GM12878 (cell line): ENCODE results near the gene CMTM4. TPM values are rescaled to one million over a fixed set of nuclear protein-coding genes. Genes with fewer than 3 reads are reported as not detected.

Experiments used
- ATAC-seq: fragments of 200-7000 bp; cut with Tn5 transposase; 3 replicates; pipeline ENCODE4 v1.9.1; 2020; ENCODE audit warnings: mild to moderate bottlenecking, moderate library complexity
- BruUV-seq: library from RNA; stranded (reverse); fragments of 400-500 nt; replicated peaks from 2 replicates; lab custom pipeline; 2021; lab: Mats Ljungman, UMichigan
- CTCF ChIA-PET: fragments of 300-600 bp; sonication (Branson Sonifier 250); formaldehyde crosslinking; extraction: SDS; loops from one replicate; lab custom pipeline; 2021; ENCODE audit warnings: inconsistent platforms; lab: Yijun Ruan, JAX
- POLR2A ChIA-PET: fragments of 350-600 bp; formaldehyde crosslinking; extraction: SDS; loops from one replicate; lab custom pipeline; 2021; ENCODE audit warnings: inconsistent platforms; lab: Charles Lee
- RAD21 ChIA-PET: fragments of 300-600 bp; sonication (Branson Sonifier 250); formaldehyde crosslinking; loops from one replicate; lab custom pipeline; 2023; ENCODE audit warnings: antibody characterized with exemption; ENCODE audit not compliant: unreplicated experiment; lab: Charles Lee
- SMC1A ChIA-PET: fragments of 300-600 bp; sonication (Branson Sonifier 250); formaldehyde crosslinking; loops from one replicate; lab custom pipeline; 2023; ENCODE audit not compliant: unreplicated experiment, uncharacterized antibody; lab: Charles Lee
- DNase-seq: peaks from one replicate; pipeline ENCODE4 v3.0.0-alpha.2; 2011; ENCODE audit warnings: low read depth, low spot score
- FAIRE-seq: peaks from 3 replicates; lab custom pipeline; 2011; peaks lifted over from hg19 to GRCh38; lab: Jason Lieb, UNC
- H2AFZ ChIP-seq: 2 replicates; pipeline ENCODE4 v1.6.0; 2011; ENCODE audit warnings: low read depth, low read length, control low read depth; ENCODE audit not compliant: control insufficient read depth
- H3K27ac ChIP-seq: 2 replicates; pipeline ENCODE4 v1.5.1; 2011; ENCODE audit warnings: control low read depth; ENCODE audit not compliant: control insufficient read depth, insufficient read depth
- H3K27me3 ChIP-seq, 2 experiments: replicated peaks in 1 of 2; 2 replicates each; pipeline versions ENCODE4 v1.6.0 to v1.6.1; 2011; ENCODE audit warnings: low read length in 1 of 2; ENCODE audit not compliant: control insufficient read depth in 2 of 2, insufficient read depth in 2 of 2
- H3K36me3 ChIP-seq, 2 experiments: 2 replicates each; pipeline ENCODE4 v1.5.1; 2011; ENCODE audit warnings: low read length in 1 of 2; ENCODE audit not compliant: control insufficient read depth in 2 of 2, insufficient read depth in 2 of 2
- H3K4me1 ChIP-seq: 2 replicates; pipeline ENCODE4 v1.6.1; 2011; ENCODE audit warnings: mild to moderate bottlenecking, low read length, moderate library complexity, mixed read lengths; ENCODE audit not compliant: control insufficient read depth, insufficient read depth
- H3K4me2 ChIP-seq: 2 replicates; pipeline ENCODE4 v1.6.0; 2011; ENCODE audit warnings: control low read depth; ENCODE audit not compliant: control insufficient read depth, insufficient read depth
- H3K4me3 ChIP-seq: fragments of 200-600 bp; sonication (generic); 2 replicates; pipeline ENCODE4 v1.5.1; 2016
- H3K79me2 ChIP-seq: 2 replicates; pipeline ENCODE4 v1.6.0; 2011; ENCODE audit warnings: low read length; ENCODE audit not compliant: control insufficient read depth, insufficient read depth
- H3K9ac ChIP-seq: 2 replicates; pipeline ENCODE4 v1.8.0; 2011; ENCODE audit warnings: low read length, control low read depth, mixed read lengths; ENCODE audit not compliant: control insufficient read depth, insufficient read depth
- H3K9me3 ChIP-seq: replicated peaks from 3 replicates; pipeline ENCODE4 v1.5.1; 2011; ENCODE audit warnings: mild to moderate bottlenecking, low read length; ENCODE audit not compliant: control insufficient read depth, insufficient read depth
- H4K20me1 ChIP-seq: 2 replicates; pipeline ENCODE4 v1.6.0; 2011; ENCODE audit not compliant: control insufficient read depth, insufficient read depth
- CBX5 ChIP-seq: sonication (generic); IDR thresholded peaks from 2 replicates; pipeline ENCODE4 v1.6.1; 2016; ENCODE audit warnings: low read depth, moderate library complexity, mild to moderate bottlenecking, inconsistent platforms
- E2F4 ChIP-seq: IDR thresholded peaks from 2 replicates; pipeline ENCODE4 v1.6.1; 2012; ENCODE audit warnings: low read depth, low read length, improper control_type of control experiment
- ESRRA ChIP-seq: IDR thresholded peaks from 2 replicates; pipeline ENCODE4 v1.6.1; 2012; ENCODE audit warnings: mild to moderate bottlenecking, low read length, improper control_type of control experiment
- FOS ChIP-seq: IDR thresholded peaks from 3 replicates; pipeline ENCODE4 v1.6.1; 2011; ENCODE audit warnings: borderline replicate concordance; ENCODE audit not compliant: insufficient read length; ENCODE audit errors: extremely low read depth
- FOXK2 ChIP-seq: fragments of 450-650 bp; IDR thresholded peaks from 2 replicates; pipeline ENCODE4 v1.6.1; 2017; ENCODE audit warnings: mild to moderate bottlenecking, moderate library complexity
- GABPA ChIP-seq: IDR thresholded peaks from 2 replicates; pipeline ENCODE4 v1.6.1; 2014; ENCODE audit warnings: antibody characterized with exemption, low read depth, mild to moderate bottlenecking, inconsistent platforms
- KDM1A ChIP-seq: fragments of 200-600 bp; sonication (generic); IDR thresholded peaks from 2 replicates; pipeline ENCODE4 v1.6.1; 2016; ENCODE audit warnings: borderline replicate concordance
- PML ChIP-seq: IDR thresholded peaks from 2 replicates; pipeline ENCODE4 v1.6.1; 2012; ENCODE audit warnings: low read length, inconsistent platforms
- RAD51 ChIP-seq: fragments of 450-650 bp; IDR thresholded peaks from 2 replicates; pipeline ENCODE4 v1.6.1; 2016; ENCODE audit warnings: moderate library complexity, mild to moderate bottlenecking, inconsistent platforms
- SPI1 ChIP-seq: IDR thresholded peaks from 2 replicates; pipeline ENCODE4 v1.6.1; 2011; ENCODE audit warnings: low read depth, mild to moderate bottlenecking, low read length, moderate library complexity, borderline replicate concordance; ENCODE audit not compliant: insufficient read depth
- STAT3 ChIP-seq: IDR thresholded peaks from 2 replicates; pipeline ENCODE4 v1.6.1; 2011; ENCODE audit warnings: low read depth, low read length, improper control_type of control experiment
- TAF1 ChIP-seq: IDR thresholded peaks from 2 replicates; pipeline ENCODE4 v1.6.1; 2011; ENCODE audit warnings: mild to moderate bottlenecking, low read depth, low read length, borderline replicate concordance
- TBL1XR1 ChIP-seq: IDR thresholded peaks from 2 replicates; pipeline ENCODE4 v1.6.1; 2012; ENCODE audit warnings: low read depth, low read length, improper control_type of control experiment
- YBX1 ChIP-seq: fragments of 450-650 bp; IDR thresholded peaks from 2 replicates; pipeline ENCODE4 v1.6.1; 2016; ENCODE audit warnings: antibody characterized with exemption
- ZNF384 ChIP-seq: IDR thresholded peaks from 2 replicates; pipeline ENCODE4 v1.6.1; 2012; ENCODE audit warnings: low read depth, mild to moderate bottlenecking, low read length, improper control_type of control experiment, borderline replicate concordance
- WGBS: methylation state at CpG from one replicate; pipeline ENCODE4 v1.1.6; 2016; ENCODE audit warnings: low lambda C conversion rate; ENCODE audit not compliant: insufficient replicate concordance, insufficient coverage; ENCODE audit errors: missing lambda C conversion rate; 5-methylcytosine and 5-hydroxymethylcytosine counted together
- in situ Hi-C: fragments of 300-500 bp; cut with MboI; formaldehyde crosslinking; loops from 9 replicates; pipeline ENCODE4 v1.14.3; 2018; ENCODE audit warnings: mixed read lengths
- intact Hi-C: fragments of 100-400 bp; cut with micrococcal nuclease; formaldehyde crosslinking; loops from one replicate; pipeline ENCODE4 v1.14.2; 2022; ENCODE audit not compliant: unreplicated experiment
- polyA plus RNA-seq, 11 experiments: library from polyadenylated mRNA; depleted of rRNA in 4 of 11; unstranded in 6 of 11; stranded (reverse) in 5 of 11; fragments of >200 nt; fragmentation: Nextera tagmentation in 4 of 11; fragmentation: Illumina TruSeq in 1 of 11; extraction: Ambion mirVana in 4 of 11; extraction: Trizol in 1 of 11; gene quantifications; 1 replicate in 1 of 11; 2 replicates in 10 of 11; pipeline versions ENCODE4 v1.2.1 to v1.2.3, GENCODE V29; 2011 to 2016; ENCODE audit warnings: inconsistent platforms in 2 of 11, missing spikeins in 2 of 11, low read depth in 1 of 11
- total RNA-seq, 4 experiments: library from RNA; depleted of rRNA in 3 of 4; stranded (reverse); fragments of >200 nt in 3 of 4; fragmentation: Illumina TruSeq in 1 of 4; extraction: Trizol in 1 of 4; gene quantifications; 2 replicates each; pipeline versions ENCODE4 v1.2.1 to v1.2.3, GENCODE V29; 2013 to 2021

Gene CMTM4
- total and polyA plus RNA-seq, 10 of the 15 experiments (the other 5 are each of a cell fraction or from before 2014, with no cell fraction given) = 0.02 to 0.43 (median 0.15) TPM; not detected in 2

- intact Hi-C loops = no loop called here
These were observed 121.5 kb downstream of the CMTM4 start for GRCh38 chr16:66575060-66575459.

GRCh38 chr16:66574531-66574930 is 122.0 kb downstream of the CMTM4 start:
- POLR2A ChIA-PET = interaction anchor here (0.5 to 2.4 kb wide), 2 partner anchors 11 to 41 kb away, joined by 4 to 6 read pairs; no protein-coding TSS in a partner anchor
- H3K9me3 ChIP-seq = no peaks in the 10 kb centered on the region
- in situ Hi-C loops (no loop called here), intact Hi-C loops (no loop called here)
- 82% methylated on average over 3 of the region's 3 CpGs for WGBS
- CTCF ChIA-PET = interaction anchor here (0.7 to 4.6 kb wide), 7 partner anchors 11 to 167 kb away, joined by 3 to 26 read pairs (median 5); no protein-coding TSS in a partner anchor
- H3K79me2 ChIP-seq = no peaks in the 10 kb centered on the region
- H3K4me1 ChIP-seq = no peaks in the 10 kb centered on the region
- no peak for ATAC-seq
- no peaks in the 10 kb centered on the region for H3K36me3 ChIP-seq
- SMC1A ChIA-PET = interaction anchor here (1.1 to 4.0 kb wide), 7 partner anchors 8 to 131 kb away, joined by 3 to 25 read pairs (median 4); no protein-coding TSS in a partner anchor
- no peak overlapping the region for H3K27ac ChIP-seq
- H2AFZ ChIP-seq = no peak overlapping the region
- RAD21 ChIA-PET = interaction anchor here (0.7 to 1.0 kb wide), 3 partner anchors 11 to 34 kb away, joined by 3 read pairs; no protein-coding TSS in a partner anchor
- H3K4me3 ChIP-seq = no peak overlapping the region
- BruUV-seq = no TSS peak
- H3K4me2 ChIP-seq = no peak overlapping the region
- H3K9ac ChIP-seq = no peak overlapping the region
- no peak for DNase-seq
- TF ChIP-seq E2F4 (no peak), ZNF384 (no peak), PML (no peak), ESRRA (no peak)
- TF ChIP-seq, all 136 proteins: peak for 0
- Histone ChIP-seq H4K20me1 (no peaks in the 10 kb centered on the region), H3K27me3 (peaks cover 6 to 13% of the 10 kb centered on the region in 2 experiments)
- no peak for FAIRE-seq

More at GRCh38 chr16:66575060-66575459, 121.5 kb downstream of the CMTM4 start:
- ATAC-seq = no peak
- Histone ChIP-seq H3K4me3 (no peak overlapping the region), H3K9ac (no peak overlapping the region), H3K36me3 (no peaks in the 10 kb centered on the region), H3K27ac (no peak overlapping the region), H4K20me1 (no peaks in the 10 kb centered on the region), H3K4me2 (no peak overlapping the region), H3K4me1 (no peaks in the 10 kb centered on the region), H2AFZ (no peak overlapping the region), H3K79me2 (no peaks in the 10 kb centered on the region), H3K27me3 (peaks cover 7 to 13% of the 10 kb centered on the region in 2 experiments), H3K9me3 (no peaks in the 10 kb centered on the region)
- BruUV-seq = no TSS peak
- SMC1A ChIA-PET = interaction anchor here (1.1 to 4.0 kb wide), 6 partner anchors 12 to 132 kb away, joined by 3 to 25 read pairs (median 4); no protein-coding TSS in a partner anchor
- in situ Hi-C loops = no loop called here
- WGBS = 81% methylated on average over 3 of the region's 3 CpGs
- RAD21 ChIA-PET = interaction anchor here (0.7 to 1.0 kb wide), 2 partner anchors 12 to 13 kb away, joined by 3 read pairs; no protein-coding TSS in a partner anchor
- TF ChIP-seq SPI1 (no peak), KDM1A (no peak), YBX1 (no peak), RAD51 (no peak), FOS (no peak), GABPA (no peak), CBX5 (no peak), STAT3 (no peak), FOXK2 (no peak), TBL1XR1 (no peak), TAF1 (no peak)
- DNase-seq = no peak
- FAIRE-seq = no peak
- CTCF ChIA-PET = interaction anchor here (0.6 to 4.6 kb wide), 7 partner anchors 12 to 1906 kb away, joined by 3 to 26 read pairs (median 3); no protein-coding TSS in a partner anchor
- POLR2A ChIA-PET = interaction anchor here (0.5 to 2.4 kb wide), 2 partner anchors 11 to 42 kb away, joined by 4 to 6 read pairs; no protein-coding TSS in a partner anchor
